Gastrocnemius medialis (tissue), 4 donors: Measurements from ENCODE around the gene LCN10. TPM values are rescaled to one million over a fixed set of nuclear protein-coding genes. Genes with fewer than 3 reads are reported as not detected.

Experiments
- ATAC-seq, 2 donors: fragments of 150-250 bp; one replicate each; pipeline ENCODE4 v1.9.1; 2016
- DNase-seq, 2 donors: peaks; one replicate each; pipeline ENCODE4 v3.0.0-alpha.2; 2019
- H3K27ac ChIP-seq, 4 donors: fragments of 200-600 bp; sonication (generic); 1 replicate in 1 of 4; 2 replicates in 3 of 4; pipeline ENCODE4 v1.5.1; 2016 to 2018; ENCODE audit warnings: mild to moderate bottlenecking in 2 of 4, moderate library complexity in 1 of 4
- H3K27me3 ChIP-seq, 3 donors: fragments of 200-600 bp; sonication (generic) in 2 of 3; 1 replicate in 1 of 3; 2 replicates in 2 of 3; pipeline versions ENCODE4 v1.5.1 to v1.6.0; 2016 to 2019; ENCODE audit warnings: mild to moderate bottlenecking in 1 of 3, moderate library complexity in 1 of 3
- H3K36me3 ChIP-seq, 2 donors: fragments of 200-600 bp; sonication (generic) in 1 of 2; one replicate each; pipeline ENCODE4 v1.5.1; 2017 to 2018
- H3K4me1 ChIP-seq, 2 donors: fragments of 200-600 bp; sonication (generic) in 1 of 2; one replicate each; pipeline ENCODE4 v1.5.1; 2016 to 2017; ENCODE audit warnings: mild to moderate bottlenecking in 2 of 2
- H3K4me3 ChIP-seq, 4 donors: fragments of 200-600 bp; sonication (generic) in 3 of 4; 1 replicate in 1 of 4; 2 replicates in 3 of 4; pipeline ENCODE4 v1.5.1; 2016 to 2019; ENCODE audit warnings: mild to moderate bottlenecking in 2 of 4
- H3K9me3 ChIP-seq, 3 donors: fragments of 200-600 bp; sonication (generic) in 2 of 3; 1 replicate in 1 of 3; 2 replicates in 2 of 3; pipeline ENCODE4 v1.5.1; 2016 to 2019
- CTCF ChIP-seq, 5 experiments: fragments of 450-650 bp in 3 of 5; fragments of 200-600 bp in 2 of 5; sonication (generic) in 2 of 5; IDR thresholded peaks in 4 of 5; conservative IDR thresholded peaks in 1 of 5; 1 replicate in 4 of 5; 2 replicates in 1 of 5; pipeline ENCODE4 v1.5.1; 2016 to 2019; ENCODE audit warnings: antibody characterized with exemption in 5 of 5, mild to moderate bottlenecking in 3 of 5, moderate library complexity in 3 of 5
- POLR2A ChIP-seq, 2 donors: fragments of 450-650 bp; IDR thresholded peaks; one replicate each; pipeline ENCODE4 v1.6.1; 2017; ENCODE audit warnings: antibody characterized with exemption in 2 of 2, mild to moderate bottlenecking in 2 of 2, moderate library complexity in 2 of 2
- in situ Hi-C, 4 donors: fragments of 200-750 bp; cut with MboI; loops; one replicate each; pipeline versions ENCODE4 v1.15.0 to v1.8.0; 2017; ENCODE audit warnings: low sequenced_read_pairs in 4 of 4
- intact Hi-C: fragments of 100-400 bp; cut with DNase I; formaldehyde crosslinking; loops from one replicate; pipeline ENCODE4 v1.15.1; 2023; ENCODE audit warnings: low total_unique reads
- total RNA-seq, 4 donors: library from RNA; depleted of rRNA; stranded (reverse); fragments of >200 nt; gene quantifications; one replicate each; pipeline versions ENCODE4 v1.1.0 to v1.2.3, GENCODE V29; 2016

The LCN10 gene
- total RNA-seq, 4 donors from 2014 or later, result 0.61 to 4.7 (median 1.6) TPM

DNA sequence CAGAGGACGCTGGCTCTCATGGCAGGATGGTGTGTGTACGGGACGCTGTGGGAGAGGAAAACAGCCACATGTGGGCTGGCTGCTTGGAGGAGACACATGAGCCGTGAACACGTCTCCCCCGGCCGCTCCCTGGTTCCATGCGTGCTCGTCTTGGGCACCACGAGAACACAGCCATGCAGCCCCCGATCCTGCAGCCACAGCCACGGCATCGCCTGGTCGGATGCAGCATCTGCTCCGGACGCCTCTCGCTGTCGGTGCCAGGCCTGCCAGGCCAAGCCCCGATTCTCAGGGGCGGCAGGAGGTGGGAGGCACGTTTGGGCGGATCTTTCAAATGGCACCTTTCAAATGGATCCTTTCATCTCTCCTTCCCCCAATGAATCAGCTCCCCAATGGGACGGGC, 3.2 kb downstream of the LCN10 start:
- ATAC-seq (no peak), DNase-seq (no peak)
- Histone ChIP-seq H3K4me1 (no peaks in the 10 kb centered on the region), H3K36me3 (no peaks in the 10 kb centered on the region), H3K27ac (no peak overlapping the region), H3K27me3 (peaks cover 28 to 42% (median 39%) of the 10 kb centered on the region in 3 donors), H3K4me3 (no peak overlapping the region), H3K9me3 (no peaks in the 10 kb centered on the region)
- intact Hi-C loops, result no loop called here
- TF ChIP-seq CTCF (IDR thresholded peaks at IDR 0.05 in 4 of 5, conservative IDR thresholded peaks at IDR 0.05 in 1 of 5) (no peak), POLR2A (IDR thresholded peaks at IDR 0.05) (no peak)
- in situ Hi-C loops, result no loop called here

DNA sequence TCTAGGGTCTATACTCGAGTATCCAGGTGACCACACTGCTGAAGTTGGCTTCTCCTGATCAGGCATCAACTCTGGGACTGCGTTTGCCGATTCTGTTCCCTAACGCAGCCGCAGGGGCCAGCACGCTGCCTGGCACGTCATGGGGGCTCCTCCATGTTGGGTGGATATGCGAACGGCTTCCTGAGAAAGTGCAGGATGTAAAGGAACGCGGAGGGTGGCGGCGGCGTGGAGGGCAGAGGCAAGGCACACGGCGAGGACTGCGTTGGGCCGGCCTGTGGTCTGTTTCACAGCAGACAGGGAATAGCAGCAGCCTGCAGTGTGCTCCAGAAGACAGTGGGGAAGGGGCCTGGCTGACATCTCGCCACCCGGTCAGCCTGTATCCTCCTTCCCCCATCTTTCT, 3.8 kb downstream of the LCN10 start:
- no peak overlapping the region for H3K4me3 ChIP-seq
- in situ Hi-C loops (no loop called here), intact Hi-C loops (no loop called here)
- no peaks in the 10 kb centered on the region for H3K4me1 ChIP-seq
- TF ChIP-seq CTCF (IDR thresholded peaks at IDR 0.05 in 4 of 5, conservative IDR thresholded peaks at IDR 0.05 in 1 of 5) (no peak), POLR2A (IDR thresholded peaks at IDR 0.05) (no peak)
- no peaks in the 10 kb centered on the region for H3K36me3 ChIP-seq
- H3K9me3 ChIP-seq, result no peaks in the 10 kb centered on the region
- no peak overlapping the region for H3K27ac ChIP-seq
- ATAC-seq, result no peak
- no peak for DNase-seq
- peaks cover 28 to 42% (median 39%) of the 10 kb centered on the region in 3 donors for H3K27me3 ChIP-seq

DNA sequence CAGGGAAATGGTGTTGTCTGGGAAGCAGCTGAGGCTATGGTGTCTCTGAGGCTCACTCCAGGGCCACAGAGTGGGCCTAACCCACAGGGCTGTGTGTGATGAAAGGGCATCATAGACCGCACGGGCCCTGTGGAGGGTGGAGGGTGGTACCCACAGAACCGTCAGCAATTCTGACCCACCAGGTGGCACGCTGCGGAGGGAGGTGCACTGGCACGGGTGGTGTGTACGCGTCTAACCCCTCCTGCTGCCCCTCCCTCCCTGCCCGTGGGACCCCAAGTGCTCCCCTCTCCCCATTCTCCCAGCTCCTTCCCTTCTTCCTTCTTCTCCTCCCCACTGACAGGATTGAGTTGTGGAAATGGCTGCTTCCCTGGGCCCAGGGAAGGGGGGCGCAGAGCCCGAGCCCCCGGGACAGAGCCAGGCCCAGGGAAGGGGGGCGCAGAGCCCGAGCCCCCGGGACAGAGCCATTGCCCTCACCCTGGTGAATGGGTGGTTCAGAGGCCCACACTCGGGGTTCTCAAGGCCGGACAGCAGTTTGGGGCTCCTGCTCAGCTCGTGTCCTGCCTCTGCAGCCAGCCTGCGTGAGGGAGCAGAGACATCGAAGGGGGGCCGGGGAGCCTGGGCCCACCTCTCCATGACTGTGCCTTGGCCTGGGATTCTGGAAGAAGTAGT, 6.8 kb downstream of the LCN10 start:
- H3K27me3 ChIP-seq, result peaks cover 7 to 11% (median 11%) of the 10 kb centered on the region in 3 donors
- no peaks in the 10 kb centered on the region for H3K4me1 ChIP-seq
- no peak overlapping the region for H3K27ac ChIP-seq
- no peak for TF ChIP-seq CTCF (IDR thresholded peaks at IDR 0.05 in 4 of 5, conservative IDR thresholded peaks at IDR 0.05 in 1 of 5)
- TF ChIP-seq POLR2A (IDR thresholded peaks at IDR 0.05), result no peak
- in situ Hi-C loops, result no loop called here
- intact Hi-C loops, result no loop called here
- ATAC-seq, result no peak
- no peak for DNase-seq
- no peak overlapping the region for H3K4me3 ChIP-seq
- H3K9me3 ChIP-seq, result no peaks in the 10 kb centered on the region
- H3K36me3 ChIP-seq, result no peaks in the 10 kb centered on the region

- no peaks in the 10 kb centered on the region for H3K36me3 ChIP-seq
- H3K4me1 ChIP-seq, result no peaks in the 10 kb centered on the region
- no peak for DNase-seq
- peaks cover 2% of the 10 kb centered on the region in 3 donors for H3K27me3 ChIP-seq
- TF ChIP-seq CTCF (IDR thresholded peaks at IDR 0.05 in 4 of 5, conservative IDR thresholded peaks at IDR 0.05 in 1 of 5), result no peak
- TF ChIP-seq POLR2A (IDR thresholded peaks at IDR 0.05), result no peak
- in situ Hi-C loops (no loop called here), intact Hi-C loops (no loop called here)
- no peak overlapping the region for H3K27ac ChIP-seq
- H3K4me3 ChIP-seq, result no peak overlapping the region
- no peak for ATAC-seq
- H3K9me3 ChIP-seq, result no peaks in the 10 kb centered on the region
These were observed 7.8 kb downstream of the LCN10 start for GRCh38 chr9:136734837-136735496.
